T47D (cell line): ENCODE results near the gene EFTUD2.

Source experiments
- DNase-seq, 2 experiments: peaks; one replicate each; pipeline versions ENCODE4 v3.0.0 to v3.0.0-alpha.2; 2011 to 2012; ENCODE audit warnings: low read depth in 1 of 2, low spot score in 1 of 2
- JUND ChIP-seq: IDR thresholded peaks from 2 replicates; pipeline ENCODE4 v1.6.1; 2012; ENCODE audit warnings: low read depth
- in situ Hi-C: cut with HindIII; loops from 2 replicates; pipeline ENCODE4 v1.10.0; 2016; ENCODE audit warnings: low sequenced_read_pairs, low pct_unique_long_range_greater_than_20kb

Gene EFTUD2

GRCh38 chr17:44921122-44921882, 22.1 kb upstream of the EFTUD2 start:
- in situ Hi-C loops: no loop called here
- no peak for TF ChIP-seq JUND
- DNase-seq: no peak

- no peak for TF ChIP-seq JUND
- in situ Hi-C loops: no loop called here
- DNase-seq: no peak
Measured at GRCh38 chr17:44920565-44920940, 21.3 kb upstream of the EFTUD2 start.

- TF ChIP-seq JUND: no peak
- in situ Hi-C loops: no loop called here
- peak; percentile 91 to 93 for DNase-seq
Measured at GRCh38 chr17:44919885-44920564, 20.8 kb upstream of the EFTUD2 start.

GRCh38 chr17:44919411-44919810, 20.2 kb upstream of the EFTUD2 start:
- TF ChIP-seq JUND: no peak
- no peak for DNase-seq
- in situ Hi-C loops: no loop called here

GRCh38 chr17:44918006-44918405, 18.8 kb upstream of the EFTUD2 start:
- DNase-seq: no peak
- no peak for TF ChIP-seq JUND
- in situ Hi-C loops: no loop called here

- no peak for DNase-seq
- in situ Hi-C loops: no loop called here
- TF ChIP-seq JUND: no peak
Measured at GRCh38 chr17:44917456-44917855, 18.2 kb upstream of the EFTUD2 start.

- DNase-seq: no peak
- TF ChIP-seq JUND: no peak
- in situ Hi-C loops: no loop called here
Measured at GRCh38 chr17:44916781-44917241, 17.6 kb upstream of the EFTUD2 start.

- no peak for TF ChIP-seq JUND
- DNase-seq: no peak
- in situ Hi-C loops: no loop called here
Measured at GRCh38 chr17:44915862-44916780, 16.9 kb upstream of the EFTUD2 start.

GRCh38 chr17:44915321-44915726, 16.1 kb upstream of the EFTUD2 start, which contains the start of gene GFAP:
TSS of gene GFAP (minus strand) at chr17:44915500. CDS start at chr17:44915486, 14 bp downstream.
- in situ Hi-C loops: no loop called here
- TF ChIP-seq JUND: no peak
- no peak for DNase-seq

GRCh38 chr17:44914698-44915271, 15.5 kb upstream of the EFTUD2 start:
- in situ Hi-C loops: no loop called here
- TF ChIP-seq JUND: no peak
- no peak for DNase-seq

- no peak for TF ChIP-seq JUND
- in situ Hi-C loops: no loop called here
- no peak for DNase-seq
Measured at GRCh38 chr17:44914148-44914547, 14.9 kb upstream of the EFTUD2 start.

GRCh38 chr17:44913676-44914075, 14.4 kb upstream of the EFTUD2 start:
- no peak for TF ChIP-seq JUND
- no peak for DNase-seq
- in situ Hi-C loops: no loop called here
